Ishikawa (cell line): ENCODE measurements around the gene KIF13A.

Experiments
- CEBPB ChIP-seq: IDR thresholded peaks from 2 replicates; pipeline ENCODE4 v1.6.1; 2012
- CREB1 ChIP-seq: IDR thresholded peaks from 2 replicates; pipeline ENCODE4 v1.6.1; 2012; ENCODE audit warnings: low read depth
- EGR1 ChIP-seq: IDR thresholded peaks from 2 replicates; pipeline ENCODE4 v1.6.1; 2012
- EP300 ChIP-seq: IDR thresholded peaks from 2 replicates; pipeline ENCODE4 v1.6.1; 2012; ENCODE audit warnings: borderline replicate concordance
- FOXM1 ChIP-seq: IDR thresholded peaks from 2 replicates; pipeline ENCODE4 v1.6.1; 2012; ENCODE audit warnings: low read depth, borderline replicate concordance
- NFIC ChIP-seq: IDR thresholded peaks from 2 replicates; pipeline ENCODE4 v1.6.1; 2012
- RAD21 ChIP-seq: IDR thresholded peaks from 2 replicates; pipeline ENCODE4 v1.6.1; 2012; ENCODE audit warnings: low read depth
- TAF1 ChIP-seq: IDR thresholded peaks from 2 replicates; pipeline ENCODE4 v1.6.1; 2012; ENCODE audit warnings: low read depth, mild to moderate bottlenecking
- TCF12 ChIP-seq: IDR thresholded peaks from 2 replicates; pipeline ENCODE4 v1.6.1; 2012; ENCODE audit warnings: low read depth
- TEAD4 ChIP-seq: IDR thresholded peaks from 2 replicates; pipeline ENCODE4 v1.6.1; 2012
- YY1 ChIP-seq: IDR thresholded peaks from 2 replicates; pipeline ENCODE4 v1.6.1; 2012; ENCODE audit warnings: low read depth
- ZBTB7A ChIP-seq: IDR thresholded peaks from 2 replicates; pipeline ENCODE4 v1.6.1; 2012; ENCODE audit warnings: low read depth
- TF ChIP-seq, protein P1 (sequence below): IDR thresholded peaks from 2 replicates; pipeline ENCODE4 v1.6.1; 2012; ENCODE audit warnings: low read depth, mild to moderate bottlenecking
- TF ChIP-seq, protein P2 (sequence below): IDR thresholded peaks from 2 replicates; pipeline ENCODE4 v1.6.1; 2012
- TF ChIP-seq, protein P3 (sequence below): IDR thresholded peaks from 2 replicates; pipeline ENCODE4 v1.6.1; 2012

The KIF13A gene

DNA sequence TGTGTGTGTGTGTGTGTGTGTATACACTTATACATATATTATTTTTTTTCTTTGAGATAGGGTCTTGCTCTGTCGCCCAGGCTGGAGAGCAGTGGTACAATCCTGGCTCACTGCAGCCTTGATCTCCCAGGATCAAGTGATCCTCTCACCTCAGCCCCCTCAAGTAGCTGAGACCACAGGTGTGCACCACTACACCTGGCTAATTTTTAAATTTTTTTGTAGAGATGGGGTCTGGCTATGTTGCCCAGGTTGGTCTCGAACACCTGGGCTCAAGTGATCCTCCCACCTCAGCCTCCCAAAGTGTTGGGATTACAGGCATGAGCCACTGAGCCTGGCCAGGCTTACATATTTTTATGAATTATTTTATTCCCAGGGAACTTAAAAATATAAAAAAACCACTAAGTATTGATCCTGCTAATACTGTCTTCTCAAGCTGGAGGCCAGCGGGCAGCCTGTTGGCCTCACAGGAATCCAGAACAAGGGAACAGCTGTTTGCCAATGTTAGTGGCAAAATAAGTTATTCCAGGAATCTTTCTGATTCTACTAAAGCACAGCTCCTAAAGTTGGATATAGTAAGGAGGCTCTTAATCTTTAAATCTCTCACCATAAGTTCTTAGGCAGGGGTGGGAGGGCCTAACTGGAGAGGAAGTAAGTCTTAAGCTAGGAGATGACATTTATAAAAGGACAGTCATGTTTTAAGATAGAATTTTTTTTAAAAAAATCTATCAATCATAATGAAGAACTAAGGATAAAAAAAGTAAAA, 145.2 kb downstream of the KIF13A start:
- TF ChIP-seq TAF1 (no peak), CREB1 (no peak), EP300 (no peak), TEAD4 (no peak), YY1 (no peak), NFIC (no peak), ZBTB7A (no peak), RAD21 (no peak), TCF12 (no peak), EGR1 (no peak), CEBPB (no peak), FOXM1 (no peak)
- TF ChIP-seq, protein P1, sequence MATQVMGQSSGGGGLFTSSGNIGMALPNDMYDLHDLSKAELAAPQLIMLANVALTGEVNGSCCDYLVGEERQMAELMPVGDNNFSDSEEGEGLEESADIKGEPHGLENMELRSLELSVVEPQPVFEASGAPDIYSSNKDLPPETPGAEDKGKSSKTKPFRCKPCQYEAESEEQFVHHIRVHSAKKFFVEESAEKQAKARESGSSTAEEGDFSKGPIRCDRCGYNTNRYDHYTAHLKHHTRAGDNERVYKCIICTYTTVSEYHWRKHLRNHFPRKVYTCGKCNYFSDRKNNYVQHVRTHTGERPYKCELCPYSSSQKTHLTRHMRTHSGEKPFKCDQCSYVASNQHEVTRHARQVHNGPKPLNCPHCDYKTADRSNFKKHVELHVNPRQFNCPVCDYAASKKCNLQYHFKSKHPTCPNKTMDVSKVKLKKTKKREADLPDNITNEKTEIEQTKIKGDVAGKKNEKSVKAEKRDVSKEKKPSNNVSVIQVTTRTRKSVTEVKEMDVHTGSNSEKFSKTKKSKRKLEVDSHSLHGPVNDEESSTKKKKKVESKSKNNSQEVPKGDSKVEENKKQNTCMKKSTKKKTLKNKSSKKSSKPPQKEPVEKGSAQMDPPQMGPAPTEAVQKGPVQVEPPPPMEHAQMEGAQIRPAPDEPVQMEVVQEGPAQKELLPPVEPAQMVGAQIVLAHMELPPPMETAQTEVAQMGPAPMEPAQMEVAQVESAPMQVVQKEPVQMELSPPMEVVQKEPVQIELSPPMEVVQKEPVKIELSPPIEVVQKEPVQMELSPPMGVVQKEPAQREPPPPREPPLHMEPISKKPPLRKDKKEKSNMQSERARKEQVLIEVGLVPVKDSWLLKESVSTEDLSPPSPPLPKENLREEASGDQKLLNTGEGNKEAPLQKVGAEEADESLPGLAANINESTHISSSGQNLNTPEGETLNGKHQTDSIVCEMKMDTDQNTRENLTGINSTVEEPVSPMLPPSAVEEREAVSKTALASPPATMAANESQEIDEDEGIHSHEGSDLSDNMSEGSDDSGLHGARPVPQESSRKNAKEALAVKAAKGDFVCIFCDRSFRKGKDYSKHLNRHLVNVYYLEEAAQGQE: no peak
- TF ChIP-seq, protein P2, sequence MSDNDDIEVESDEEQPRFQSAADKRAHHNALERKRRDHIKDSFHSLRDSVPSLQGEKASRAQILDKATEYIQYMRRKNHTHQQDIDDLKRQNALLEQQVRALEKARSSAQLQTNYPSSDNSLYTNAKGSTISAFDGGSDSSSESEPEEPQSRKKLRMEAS: no peak
- TF ChIP-seq, protein P3, sequence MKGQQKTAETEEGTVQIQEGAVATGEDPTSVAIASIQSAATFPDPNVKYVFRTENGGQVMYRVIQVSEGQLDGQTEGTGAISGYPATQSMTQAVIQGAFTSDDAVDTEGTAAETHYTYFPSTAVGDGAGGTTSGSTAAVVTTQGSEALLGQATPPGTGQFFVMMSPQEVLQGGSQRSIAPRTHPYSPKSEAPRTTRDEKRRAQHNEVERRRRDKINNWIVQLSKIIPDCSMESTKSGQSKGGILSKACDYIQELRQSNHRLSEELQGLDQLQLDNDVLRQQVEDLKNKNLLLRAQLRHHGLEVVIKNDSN: no peak

DNA sequence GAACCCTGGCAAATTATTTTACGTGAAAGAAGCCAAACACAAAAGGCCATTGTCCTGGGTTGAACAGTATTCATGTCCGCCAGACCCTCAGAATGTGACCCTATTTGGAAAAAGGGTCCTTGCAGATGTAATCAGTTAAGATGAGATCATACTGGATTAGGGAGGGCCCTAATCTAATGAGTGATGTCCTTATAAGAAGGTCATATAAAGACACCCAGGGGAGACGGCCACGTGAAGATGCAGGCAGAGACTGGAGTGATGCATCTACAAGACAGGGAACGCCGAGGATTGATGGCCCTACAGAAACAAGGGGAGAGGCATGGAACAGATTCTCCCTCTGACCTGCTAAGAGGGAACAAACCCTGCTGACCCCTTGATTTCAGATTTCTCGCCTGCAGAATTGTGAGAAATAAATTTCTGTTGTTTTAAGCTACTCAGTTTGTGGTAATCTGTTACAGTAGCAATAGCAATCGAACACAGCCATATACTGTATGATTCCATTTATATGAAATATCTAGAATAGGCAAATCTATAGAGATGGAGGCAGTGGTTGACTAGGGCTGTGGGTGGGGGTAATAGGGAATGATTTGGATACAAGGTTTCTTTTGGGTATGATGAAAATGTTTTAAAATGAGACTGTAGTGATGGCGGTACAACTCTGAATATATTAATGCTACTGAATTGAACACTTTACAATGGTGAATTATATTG, 147.8 kb downstream of the KIF13A start:
- TF ChIP-seq EGR1 (no peak), EP300 (no peak), RAD21 (no peak), NFIC (no peak), ZBTB7A (no peak), CEBPB (no peak), YY1 (no peak), FOXM1 (no peak), TCF12 (no peak), TAF1 (no peak), TEAD4 (no peak)
- TF ChIP-seq, protein P1: no peak
- TF ChIP-seq, protein P3: no peak
- TF ChIP-seq, protein P2: no peak

DNA sequence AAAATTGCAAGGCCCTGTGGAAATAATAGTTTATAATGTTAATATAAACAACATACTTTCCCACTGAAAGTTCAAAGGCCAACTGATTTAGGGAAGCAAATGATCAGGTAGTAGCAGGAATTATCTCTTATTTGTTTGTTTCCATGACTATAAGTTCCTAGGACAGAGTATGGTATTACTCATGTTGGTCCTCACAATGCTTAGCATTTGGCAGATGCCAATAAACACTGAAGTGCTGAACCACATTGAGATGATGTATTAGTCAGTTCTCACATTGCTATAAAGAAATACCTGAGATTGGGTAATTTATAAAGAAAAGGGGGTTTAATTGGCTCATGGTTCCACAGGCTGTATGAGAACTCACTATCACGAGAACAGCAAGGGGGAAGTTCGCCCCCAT, 151.1 kb downstream of the KIF13A start:
- no peak for TF ChIP-seq TEAD4

DNA sequence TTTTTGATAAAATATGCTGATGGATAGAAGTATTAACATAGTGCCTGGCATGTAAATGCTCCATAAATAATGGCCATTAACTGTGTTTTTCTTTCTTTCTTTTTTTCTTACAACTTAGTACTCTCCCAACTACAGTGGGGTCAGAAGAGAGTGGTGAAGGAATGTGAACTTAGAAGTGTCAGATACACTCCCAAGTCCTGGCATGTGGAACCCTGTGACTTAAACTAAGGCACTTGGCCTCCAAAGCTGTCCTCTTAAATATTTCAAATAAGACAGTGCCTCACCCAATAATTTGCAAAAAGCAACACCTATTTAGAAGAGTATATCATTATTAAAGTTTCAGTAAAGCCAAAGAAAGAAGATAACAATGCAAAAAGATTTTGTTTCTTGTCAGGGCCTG, 151.7 kb downstream of the KIF13A start:
- no peak for TF ChIP-seq EP300
- TF ChIP-seq, protein P3: no peak
- TF ChIP-seq CREB1: no peak
- TF ChIP-seq TAF1: no peak

DNA sequence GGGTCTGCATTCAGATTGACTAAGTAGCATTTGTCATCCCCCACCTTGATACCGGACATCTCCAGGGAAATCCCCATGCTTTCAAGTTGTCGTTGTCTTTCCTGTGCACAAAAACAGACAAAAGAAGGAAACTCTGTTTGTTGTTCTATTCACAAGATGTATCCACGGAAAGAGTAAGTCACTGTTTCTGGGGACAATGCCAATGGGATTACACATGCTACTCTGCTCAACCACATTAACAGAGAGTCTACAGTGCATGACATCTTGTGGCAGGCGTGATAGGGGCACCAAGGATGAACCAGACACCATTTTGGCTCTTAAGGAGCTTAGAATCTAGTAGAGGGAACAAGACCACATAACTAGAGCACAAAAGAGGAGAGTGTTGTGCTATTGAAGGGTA, 156.3 kb downstream of the KIF13A start:
- TF ChIP-seq CEBPB: no peak
- TF ChIP-seq EGR1: no peak
- TF ChIP-seq RAD21: no peak
- TF ChIP-seq CREB1: no peak
- no peak for TF ChIP-seq EP300
- TF ChIP-seq YY1: no peak
- TF ChIP-seq FOXM1: no peak
- TF ChIP-seq, protein P3: no peak
- TF ChIP-seq TAF1: no peak
- TF ChIP-seq, protein P2: no peak
- TF ChIP-seq NFIC: no peak
- no peak for TF ChIP-seq TEAD4
- TF ChIP-seq, protein P1: no peak
- no peak for TF ChIP-seq ZBTB7A
